Measurements from ENCODE around the gene SMC6. TPM values are rescaled to one million over a fixed set of nuclear protein-coding genes. Genes with fewer than 3 reads are reported as not detected.

SMC6 gene
- total RNA-seq, 1 experiment from 2014 or later: 40.3 TPM

DNA sequence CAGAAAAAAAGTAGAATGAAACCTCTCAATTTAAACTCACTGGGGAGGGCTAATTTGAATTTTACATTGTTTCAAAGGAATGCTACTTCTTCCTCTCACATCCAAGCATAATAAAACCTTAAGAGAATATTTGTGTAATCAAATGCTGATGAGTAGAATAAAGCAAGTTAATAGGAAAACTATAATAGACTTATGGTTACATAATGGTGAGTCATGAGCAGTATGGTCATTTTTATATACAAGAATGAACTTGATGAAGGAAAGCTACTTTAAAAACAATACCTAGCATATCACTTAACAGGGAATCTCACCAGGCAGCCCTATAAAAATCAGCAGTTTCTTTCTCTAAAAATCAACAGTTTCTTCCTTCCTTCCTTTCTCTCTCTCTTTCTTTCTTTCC lies 132.8 kb downstream of the SMC6 start:
- H3K4me2 ChIP-seq (ENCODE audit: insufficient read depth, insufficient read length, low read length): no peak overlapping the region
- H2BK120ac ChIP-seq (ENCODE audit: low read depth, low read length, poor library complexity, severe bottlenecking): no peak overlapping the region
- no peaks in the 10 kb centered on the region for H3K9me3 ChIP-seq (ENCODE audit: control insufficient read depth, low read depth, low read length)
- no peaks in the 10 kb centered on the region for H3K79me1 ChIP-seq (ENCODE audit: insufficient read depth, low read depth, low read length, poor library complexity, severe bottlenecking)
- H3K4me3 Mint-ChIP-seq: no peak overlapping the region
- no peak overlapping the region for H3K18ac ChIP-seq (ENCODE audit: insufficient read length, low read depth, low read length)
- no peaks in the 10 kb centered on the region for H3K79me2 ChIP-seq (ENCODE audit: insufficient read depth, low read length)
- no peak overlapping the region for H3K9ac ChIP-seq (ENCODE audit: extremely low read depth, insufficient read length, low read length)
- H3K4ac ChIP-seq (ENCODE audit: low read depth, low read length): no peak overlapping the region
- H4K5ac ChIP-seq (ENCODE audit: insufficient read length, low read depth, low read length): no peak overlapping the region
- H3K27ac Mint-ChIP-seq: peak overlapping the region; percentile 9 to 62 (median 48); a peak in 2 of 7 replicates
- no peaks in the 10 kb centered on the region for H3K27me3 ChIP-seq (ENCODE audit: insufficient read depth, low read length)
- H3K4me1 ChIP-seq (ENCODE audit: insufficient read depth, low read length): peaks cover 5% of the 10 kb centered on the region; the same call in 1 of the 2 replicates
- TF ChIP-seq, protein P1, sequence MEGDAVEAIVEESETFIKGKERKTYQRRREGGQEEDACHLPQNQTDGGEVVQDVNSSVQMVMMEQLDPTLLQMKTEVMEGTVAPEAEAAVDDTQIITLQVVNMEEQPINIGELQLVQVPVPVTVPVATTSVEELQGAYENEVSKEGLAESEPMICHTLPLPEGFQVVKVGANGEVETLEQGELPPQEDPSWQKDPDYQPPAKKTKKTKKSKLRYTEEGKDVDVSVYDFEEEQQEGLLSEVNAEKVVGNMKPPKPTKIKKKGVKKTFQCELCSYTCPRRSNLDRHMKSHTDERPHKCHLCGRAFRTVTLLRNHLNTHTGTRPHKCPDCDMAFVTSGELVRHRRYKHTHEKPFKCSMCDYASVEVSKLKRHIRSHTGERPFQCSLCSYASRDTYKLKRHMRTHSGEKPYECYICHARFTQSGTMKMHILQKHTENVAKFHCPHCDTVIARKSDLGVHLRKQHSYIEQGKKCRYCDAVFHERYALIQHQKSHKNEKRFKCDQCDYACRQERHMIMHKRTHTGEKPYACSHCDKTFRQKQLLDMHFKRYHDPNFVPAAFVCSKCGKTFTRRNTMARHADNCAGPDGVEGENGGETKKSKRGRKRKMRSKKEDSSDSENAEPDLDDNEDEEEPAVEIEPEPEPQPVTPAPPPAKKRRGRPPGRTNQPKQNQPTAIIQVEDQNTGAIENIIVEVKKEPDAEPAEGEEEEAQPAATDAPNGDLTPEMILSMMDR (conservative IDR thresholded peaks at IDR 0.05): no peak
- H3K23ac ChIP-seq (ENCODE audit: insufficient read length, low read depth, low read length): no peak overlapping the region
- no peak overlapping the region for H3K56ac ChIP-seq (ENCODE audit: insufficient read length, low read depth, low read length)
- no peak overlapping the region for H2BK15ac ChIP-seq (ENCODE audit: low read depth, low read length)
- no peak for DNase-seq
- peaks cover 19 to 20% of the 10 kb centered on the region in 2 experiments for H3K4me1 Mint-ChIP-seq
- no peak overlapping the region for H4K8ac ChIP-seq (replicated peaks; ENCODE audit: insufficient read length, low read depth, low read length)
- H4K91ac ChIP-seq (ENCODE audit: insufficient read length, low read depth, low read length): no peak overlapping the region
- H2BK5ac ChIP-seq (ENCODE audit: insufficient read length, low read length): no peak overlapping the region
- peaks cover 2% of the 10 kb centered on the region for H4K20me1 ChIP-seq (ENCODE audit: control insufficient read depth, insufficient read depth, insufficient read length)
- peaks cover 4 to 7% of the 10 kb centered on the region in 2 experiments; a peak in 4 of 5 replicates for H3K9me3 Mint-ChIP-seq
- H3K27me3 Mint-ChIP-seq (ENCODE audit: low read depth): no peaks in the 10 kb centered on the region; the same call in 1 of the 2 replicates
- H3K27ac ChIP-seq (ENCODE audit: insufficient read length, low read depth, low read length): no peak overlapping the region
- peaks cover 7 to 27% (median 15%) of the 10 kb centered on the region in 3 experiments for H3K36me3 Mint-ChIP-seq (ENCODE audit: insufficient read depth in 1 of 3, low read depth in 3 of 3)
- H3K14ac ChIP-seq (ENCODE audit: insufficient read depth, low read length): no peak overlapping the region
- H2AFZ ChIP-seq (ENCODE audit: low read length): no peak overlapping the region
- no peak overlapping the region for H2BK20ac ChIP-seq (ENCODE audit: low read depth, low read length, poor library complexity, severe bottlenecking)
- no peak overlapping the region for H2BK12ac ChIP-seq (ENCODE audit: insufficient read length, low read depth, low read length)
- no peak overlapping the region for H3T11ph ChIP-seq (ENCODE audit: low read length)
- H2AK5ac ChIP-seq (ENCODE audit: insufficient read length, low read length): no peak overlapping the region
- no peaks in the 10 kb centered on the region for H3K23me2 ChIP-seq (ENCODE audit: insufficient read length, low read depth, low read length, poor library complexity, severe bottlenecking)
